ENCODE data around the gene EEFSEC. TPM values are rescaled to one million over a fixed set of nuclear protein-coding genes. Genes with fewer than 3 reads are reported as not detected.

Gene EEFSEC
- total and polyA plus RNA-seq, 2 experiments from 2014 or later = 10.1 to 16.2 TPM

GRCh38 chr3:128360705-128361271 lies 207.5 kb downstream of the EEFSEC start (continued):
- no peak for TF ChIP-seq ZNF462 (CRISPR knock-in tag; IDR thresholded peaks at IDR 0.05)
- TF ChIP-seq JUNB (IDR thresholded peaks at IDR 0.05; ENCODE audit: unreplicated experiment) = no peak

GRCh38 chr3:128362026-128362965 lies 209.0 kb downstream of the EEFSEC start:
- no peak for DNase-seq (ENCODE audit: low spot score)
- H3K4me3 Mint-ChIP-seq = no peak overlapping the region
- no peak overlapping the region for H2AFZ ChIP-seq
- H3K4me1 Mint-ChIP-seq = peaks cover 1% of the 10 kb centered on the region
- peaks cover 6% of the 10 kb centered on the region for H3K27me3 Mint-ChIP-seq (ENCODE audit: insufficient read depth, low read depth, poor library complexity)
- no peak overlapping the region for H3K4me2 ChIP-seq
- H3K36me3 ChIP-seq (ENCODE audit: insufficient read depth) = no peaks in the 10 kb centered on the region
- H3K4me3 ChIP-seq = no peak overlapping the region
- no peak for ATAC-seq
- H3K27me3 ChIP-seq (ENCODE audit: insufficient read depth) = no peaks in the 10 kb centered on the region
- H4K20me1 ChIP-seq (replicated peaks; ENCODE audit: insufficient read depth) = no peaks in the 10 kb centered on the region
- no peaks in the 10 kb centered on the region for H3K4me1 ChIP-seq (ENCODE audit: insufficient read depth)
- H3K79me2 ChIP-seq (replicated peaks; ENCODE audit: insufficient read depth) = no peaks in the 10 kb centered on the region
- no peak overlapping the region for H3K27ac Mint-ChIP-seq
- H3K36me3 Mint-ChIP-seq (ENCODE audit: low read depth) = no peaks in the 10 kb centered on the region
- no peak overlapping the region for H3K27ac ChIP-seq (ENCODE audit: low read depth)
- no peaks in the 10 kb centered on the region for H3F3A ChIP-seq (replicated peaks; ENCODE audit: low read depth)
- H3K9me2 ChIP-seq (ENCODE audit: insufficient read depth) = no peaks in the 10 kb centered on the region
- no peaks in the 10 kb centered on the region for H3K9me3 Mint-ChIP-seq
- TF ChIP-seq NANOG (IDR thresholded peaks at IDR 0.05; ENCODE audit: borderline replicate concordance) = no peak
- no peak for TF ChIP-seq JUNB (IDR thresholded peaks at IDR 0.05; ENCODE audit: unreplicated experiment)
- TF ChIP-seq REST (IDR thresholded peaks at IDR 0.05; ENCODE audit: unreplicated experiment) = no peak
- TF ChIP-seq CREB1 (CRISPR knock-in tag; IDR thresholded peaks at IDR 0.05; ENCODE audit: low read depth) = no peak
- no peak for TF ChIP-seq POLR2AphosphoS5 (IDR thresholded peaks at IDR 0.05; ENCODE audit: low read depth)
- no peak for TF ChIP-seq ETS1 (IDR thresholded peaks at IDR 0.05)
- no peak for TF ChIP-seq EZH2 (IDR thresholded peaks at IDR 0.05; ENCODE audit: low read depth, unreplicated experiment)
- no peak for TF ChIP-seq ZNF114 (CRISPR knock-in tag; IDR thresholded peaks at IDR 0.05)
- no peak for TF ChIP-seq EZH2phosphoT487 (IDR thresholded peaks at IDR 0.05; ENCODE audit: unreplicated experiment)
- no peak for TF ChIP-seq CTCF (conservative IDR thresholded peaks at IDR 0.05; ENCODE audit: low read depth in 2 of 2)
